Breast epithelium (tissue), 3 donors: ENCODE data around the gene EXOSC5.

Experiments used
- POLR2A ChIP-seq: fragments of 450-650 bp; IDR thresholded peaks from one replicate; pipeline ENCODE4 v1.6.1; 2016; ENCODE audit warnings: antibody characterized with exemption, mild to moderate bottlenecking, moderate library complexity
- POLR2AphosphoS5 ChIP-seq, 3 donors: sonication (generic); formaldehyde crosslinking; IDR thresholded peaks; one replicate each; pipeline ENCODE4 v1.6.1; 2017; ENCODE audit warnings: antibody characterized with exemption in 3 of 3
- TF ChIP-seq, protein P1 (sequence below), 3 donors: fragments of 450-650 bp; IDR thresholded peaks; one replicate each; pipeline ENCODE4 v1.5.1; 2016 to 2017; ENCODE audit warnings: antibody characterized with exemption in 3 of 3, mild to moderate bottlenecking in 3 of 3, moderate library complexity in 3 of 3

DNA sequence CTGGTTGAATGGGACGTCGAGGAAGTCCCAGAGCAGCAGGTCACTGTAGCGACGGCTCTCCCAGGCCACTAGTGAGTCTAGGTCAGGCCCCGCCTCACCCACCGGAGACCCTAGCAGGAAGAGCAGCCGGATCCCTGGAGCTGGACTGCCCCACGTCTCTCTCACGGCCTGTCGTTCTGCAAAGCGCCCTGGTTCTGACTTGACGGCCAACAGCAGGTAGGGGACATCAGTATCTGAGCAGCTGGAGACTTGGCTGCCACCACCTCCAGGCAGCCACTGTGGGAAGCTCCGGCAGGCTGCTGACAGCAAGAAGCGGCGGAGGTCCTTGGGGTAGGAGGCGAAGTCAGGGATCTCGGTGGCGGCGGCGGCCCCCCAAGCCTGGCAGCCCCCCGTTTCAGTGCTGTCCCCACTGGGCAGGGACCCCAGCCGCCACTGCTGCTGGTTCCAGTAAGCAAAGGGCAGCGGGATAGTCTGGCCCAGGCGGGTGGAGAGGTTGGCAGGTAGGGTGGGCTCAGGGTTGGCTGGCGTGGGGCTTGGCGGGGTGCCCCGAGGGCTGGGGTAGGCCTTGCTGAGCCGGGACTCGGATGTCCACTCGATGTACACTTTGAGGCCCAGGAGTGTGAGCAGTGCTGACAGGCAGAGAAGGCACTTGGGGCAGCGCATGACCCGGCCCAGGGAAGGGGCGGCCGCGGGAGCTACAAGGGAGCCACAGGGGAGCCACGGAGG, 29.1 kb upstream of the EXOSC5 start:
- TF ChIP-seq, protein P1, sequence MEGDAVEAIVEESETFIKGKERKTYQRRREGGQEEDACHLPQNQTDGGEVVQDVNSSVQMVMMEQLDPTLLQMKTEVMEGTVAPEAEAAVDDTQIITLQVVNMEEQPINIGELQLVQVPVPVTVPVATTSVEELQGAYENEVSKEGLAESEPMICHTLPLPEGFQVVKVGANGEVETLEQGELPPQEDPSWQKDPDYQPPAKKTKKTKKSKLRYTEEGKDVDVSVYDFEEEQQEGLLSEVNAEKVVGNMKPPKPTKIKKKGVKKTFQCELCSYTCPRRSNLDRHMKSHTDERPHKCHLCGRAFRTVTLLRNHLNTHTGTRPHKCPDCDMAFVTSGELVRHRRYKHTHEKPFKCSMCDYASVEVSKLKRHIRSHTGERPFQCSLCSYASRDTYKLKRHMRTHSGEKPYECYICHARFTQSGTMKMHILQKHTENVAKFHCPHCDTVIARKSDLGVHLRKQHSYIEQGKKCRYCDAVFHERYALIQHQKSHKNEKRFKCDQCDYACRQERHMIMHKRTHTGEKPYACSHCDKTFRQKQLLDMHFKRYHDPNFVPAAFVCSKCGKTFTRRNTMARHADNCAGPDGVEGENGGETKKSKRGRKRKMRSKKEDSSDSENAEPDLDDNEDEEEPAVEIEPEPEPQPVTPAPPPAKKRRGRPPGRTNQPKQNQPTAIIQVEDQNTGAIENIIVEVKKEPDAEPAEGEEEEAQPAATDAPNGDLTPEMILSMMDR (IDR thresholded peaks at IDR 0.05): no peak
- no peak for TF ChIP-seq POLR2AphosphoS5 (IDR thresholded peaks at IDR 0.05)
- no peak for TF ChIP-seq POLR2A
